Measurements from ENCODE around the gene CERT1.
A peak's percentile ranks its signal among the peaks of the same experiment; 100 is the strongest.

Gene CERT1

GRCh38 chr5:75389430-75389829 is 122.0 kb downstream of the CERT1 start:
- DNase-seq (ENCODE audit: low spot score): no peak

DNA sequence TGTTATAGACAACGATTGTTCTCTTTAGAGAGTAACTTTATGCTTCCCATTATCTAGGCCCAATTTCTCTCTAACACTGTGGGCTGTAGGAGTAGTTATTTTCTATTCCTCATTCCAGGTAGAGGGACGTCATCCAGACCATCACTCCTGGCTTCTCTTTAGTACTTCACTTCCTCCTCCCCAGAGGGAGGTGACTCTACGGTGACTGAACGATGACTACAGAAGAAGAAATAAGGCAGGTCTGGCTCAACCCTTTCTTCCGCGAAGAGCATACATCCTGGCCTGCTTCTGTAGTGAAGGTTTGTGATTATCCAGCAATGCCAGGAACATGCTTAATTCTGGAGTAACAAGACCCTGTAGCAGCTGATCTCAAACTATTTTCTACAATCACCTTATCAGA is 123.6 kb downstream of the CERT1 start:
- DNase-seq (ENCODE audit: low spot score): no peak

DNA sequence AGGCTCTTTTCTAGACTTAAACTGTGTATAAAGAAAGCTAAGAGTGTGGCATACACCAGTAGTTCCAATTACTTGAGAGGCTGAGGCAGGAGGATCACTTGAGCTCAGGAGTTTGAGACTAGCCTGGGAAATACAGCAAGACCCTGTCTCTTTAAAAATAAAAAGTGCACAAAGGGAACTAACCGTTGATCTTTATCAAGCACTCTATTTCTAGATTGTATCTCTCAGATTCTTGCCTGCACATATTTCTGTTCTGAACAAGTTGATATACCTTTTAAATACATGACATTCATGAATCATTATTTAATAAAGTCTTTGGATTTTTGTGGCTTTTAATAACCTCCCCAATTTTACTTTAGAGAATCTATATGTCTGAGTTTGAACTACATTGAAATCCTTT is 127.2 kb downstream of the CERT1 start:
- DNase-seq (ENCODE audit: low spot score): no peak

- DNase-seq (ENCODE audit: low spot score): no peak
Observed at GRCh38 chr5:75381456-75381855, 130.0 kb downstream of the CERT1 start.

GRCh38 chr5:75380099-75380498 is 131.3 kb downstream of the CERT1 start:
- DNase-seq (ENCODE audit: low spot score): no peak

- no peak for DNase-seq (ENCODE audit: low spot score)
Observed at GRCh38 chr5:75375414-75375813, 136.0 kb downstream of the CERT1 start.

DNA sequence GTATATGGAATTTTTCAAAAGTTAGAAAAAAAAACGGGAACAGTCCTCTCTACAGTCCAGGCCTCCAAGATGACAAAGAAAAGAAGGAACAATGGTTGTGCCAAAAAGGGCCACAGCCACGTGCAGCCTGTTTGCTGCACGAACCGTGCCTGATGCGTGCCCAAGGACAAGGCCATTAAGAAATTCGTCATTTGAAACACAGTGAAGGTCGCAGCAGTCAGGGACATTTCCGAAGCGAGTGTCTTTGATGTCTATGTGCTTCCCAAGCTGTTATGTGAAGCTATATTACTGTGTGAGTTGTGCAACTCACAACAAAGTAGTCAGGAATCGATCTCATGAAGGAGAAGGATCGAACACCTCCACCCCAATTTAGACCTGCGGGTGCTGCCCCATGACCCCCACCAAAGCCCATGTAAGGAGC is 137.0 kb downstream of the CERT1 start:
- DNase-seq (ENCODE audit: low spot score): no peak

DNA sequence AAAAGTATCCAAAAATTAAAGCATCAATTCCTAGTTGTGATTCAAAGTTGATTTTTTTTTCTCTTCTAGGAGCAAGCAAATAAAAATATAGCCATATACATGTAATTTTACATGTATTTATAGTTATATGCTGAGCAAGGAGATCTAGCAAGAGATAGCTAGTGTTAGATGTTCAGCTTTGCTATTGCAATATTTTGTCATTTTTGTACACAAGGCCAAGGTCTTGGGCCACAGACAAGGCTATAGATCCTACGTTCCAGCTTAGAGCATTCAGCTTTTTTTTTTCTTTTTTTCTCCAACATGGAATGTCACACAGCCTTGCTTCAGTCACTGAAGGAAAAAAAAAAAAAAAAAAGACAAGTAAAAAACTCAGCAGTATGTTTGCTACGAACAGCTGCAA is 137.6 kb downstream of the CERT1 start:
- no peak for DNase-seq (ENCODE audit: low spot score)

DNA sequence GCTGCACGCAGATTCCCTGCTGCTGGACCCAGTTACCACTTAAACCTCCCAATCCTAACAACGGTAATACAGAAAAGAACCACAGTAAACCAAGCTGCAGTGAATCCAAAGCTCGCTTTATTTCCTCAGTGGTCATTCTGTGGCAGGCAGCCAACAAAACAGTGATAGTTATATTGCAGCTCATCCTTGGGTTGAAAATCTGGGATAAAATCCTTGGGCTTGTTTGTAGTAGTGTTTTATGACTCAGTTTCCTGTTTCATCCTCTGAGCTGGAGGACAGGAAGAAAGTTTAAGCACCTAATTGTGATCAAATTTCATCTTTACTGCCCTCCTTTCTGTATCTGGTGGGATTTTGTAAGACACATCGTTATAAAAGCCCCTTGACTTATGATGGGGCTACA is 143.0 kb downstream of the CERT1 start:
- DNase-seq (ENCODE audit: low spot score): no peak

DNA sequence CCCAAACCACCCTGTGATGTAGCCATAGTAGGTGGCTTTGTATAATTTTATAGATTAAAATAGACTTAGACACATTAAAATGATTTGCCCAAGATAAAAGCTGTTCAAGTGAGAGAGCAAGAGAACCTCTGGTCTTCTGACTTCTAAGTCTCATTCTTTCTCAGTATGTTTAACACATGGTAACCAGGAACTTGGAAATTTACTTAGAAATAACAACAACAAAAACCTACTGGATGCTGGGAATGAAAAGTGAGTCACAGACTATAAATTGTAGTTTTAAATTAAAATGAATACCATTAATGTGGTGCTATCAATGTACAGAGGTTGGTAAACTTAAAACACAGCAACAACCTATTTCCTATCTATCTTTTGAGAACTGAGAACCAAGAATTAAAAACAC is 144.0 kb downstream of the CERT1 start:
- DNase-seq (ENCODE audit: low spot score): peak; percentile 14

- no peak for DNase-seq (ENCODE audit: low spot score)
Observed at GRCh38 chr5:75366787-75367186, 144.6 kb downstream of the CERT1 start.

DNA sequence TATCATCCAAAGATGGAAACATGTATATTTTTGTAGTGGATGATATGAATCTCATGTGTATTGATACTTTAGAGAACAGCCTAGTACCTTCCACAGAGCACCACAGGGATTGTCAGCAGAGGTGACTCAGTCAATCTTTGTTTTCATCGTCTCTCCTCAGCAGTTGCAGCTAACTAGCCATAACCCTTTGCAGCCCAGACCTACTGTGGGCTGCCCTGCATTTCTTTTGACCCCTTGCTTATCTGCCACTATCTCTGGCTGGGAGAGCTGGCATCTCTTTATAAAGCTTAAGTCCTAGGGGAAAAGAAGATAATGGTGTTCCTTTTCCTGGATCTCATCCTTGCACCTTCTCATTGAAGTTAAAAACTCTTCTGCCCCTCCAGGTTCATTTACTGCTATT is 145.7 kb downstream of the CERT1 start:
- DNase-seq (ENCODE audit: low spot score): no peak

- DNase-seq (ENCODE audit: low spot score): no peak
Observed at GRCh38 chr5:75364571-75365280, 146.7 kb downstream of the CERT1 start.

DNA sequence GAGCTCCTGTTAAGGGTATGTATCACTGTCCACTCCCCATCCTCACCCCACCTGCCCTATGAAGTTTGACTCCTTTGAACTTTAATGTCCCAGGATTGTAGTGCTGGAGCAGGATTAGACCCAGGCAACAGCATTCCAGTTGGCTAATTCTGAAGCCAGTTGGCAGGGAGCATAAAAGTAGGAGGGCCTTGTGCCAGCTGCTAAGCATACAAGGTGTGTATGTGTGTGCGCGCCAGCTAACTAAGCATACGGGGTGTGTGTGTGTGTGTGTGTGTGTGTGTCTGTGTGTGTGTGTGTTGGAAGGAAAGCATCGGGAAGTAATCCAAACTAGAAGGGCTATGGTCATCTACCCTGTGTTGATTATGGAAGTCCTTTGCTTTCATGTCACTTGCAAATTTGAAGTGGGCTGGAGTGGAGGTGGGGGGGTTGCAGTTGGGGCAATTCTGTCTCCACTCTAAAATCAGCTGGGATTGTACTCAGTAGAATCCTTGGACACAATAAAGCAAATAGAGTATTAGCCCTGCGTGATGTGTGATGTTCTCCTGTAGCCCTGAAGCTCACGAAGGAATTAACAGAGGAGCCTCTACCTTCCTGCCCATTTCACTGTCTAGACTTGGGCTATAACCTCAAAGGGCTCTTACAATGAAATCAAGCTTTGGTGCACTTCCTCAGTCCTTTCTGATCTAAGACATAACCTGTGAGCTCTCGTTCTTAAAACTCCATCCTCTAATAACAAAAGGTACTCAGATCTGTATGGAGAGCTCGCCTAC is 147.5 kb downstream of the CERT1 start:
- DNase-seq (ENCODE audit: low spot score): no peak

- no peak for DNase-seq (ENCODE audit: low spot score)
Observed at GRCh38 chr5:75363111-75363510, 148.3 kb downstream of the CERT1 start.

GRCh38 chr5:75362474-75362975 is 148.9 kb downstream of the CERT1 start:
- no peak for DNase-seq (ENCODE audit: low spot score)

GRCh38 chr5:75361310-75361709 is 150.1 kb downstream of the CERT1 start:
- DNase-seq (ENCODE audit: low spot score): no peak

- no peak for DNase-seq (ENCODE audit: low spot score)
Observed at GRCh38 chr5:75358117-75358516, 153.3 kb downstream of the CERT1 start.

GRCh38 chr5:75356719-75357118 is 154.7 kb downstream of the CERT1 start:
- DNase-seq (ENCODE audit: low spot score): no peak

DNA sequence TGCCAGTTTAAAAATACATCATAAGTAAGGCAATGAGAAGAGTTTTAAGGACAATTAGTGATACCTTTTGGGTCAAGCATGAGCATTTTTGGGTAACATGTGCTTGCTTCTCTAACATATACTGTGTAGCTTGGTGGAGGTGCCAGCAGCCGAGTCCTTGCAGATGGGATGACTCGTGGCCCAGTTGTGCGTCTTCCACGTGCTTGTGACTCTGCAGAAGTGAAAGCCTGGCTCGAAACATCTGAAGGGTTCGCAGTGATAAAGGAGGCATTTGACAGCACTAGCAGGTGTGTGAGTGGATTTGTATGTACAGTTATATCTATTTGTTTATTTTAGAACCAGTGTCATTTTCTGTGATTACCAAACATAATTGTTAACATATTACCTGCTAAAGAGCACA is 156.2 kb downstream of the CERT1 start:
- no peak for DNase-seq (ENCODE audit: low spot score)

DNA sequence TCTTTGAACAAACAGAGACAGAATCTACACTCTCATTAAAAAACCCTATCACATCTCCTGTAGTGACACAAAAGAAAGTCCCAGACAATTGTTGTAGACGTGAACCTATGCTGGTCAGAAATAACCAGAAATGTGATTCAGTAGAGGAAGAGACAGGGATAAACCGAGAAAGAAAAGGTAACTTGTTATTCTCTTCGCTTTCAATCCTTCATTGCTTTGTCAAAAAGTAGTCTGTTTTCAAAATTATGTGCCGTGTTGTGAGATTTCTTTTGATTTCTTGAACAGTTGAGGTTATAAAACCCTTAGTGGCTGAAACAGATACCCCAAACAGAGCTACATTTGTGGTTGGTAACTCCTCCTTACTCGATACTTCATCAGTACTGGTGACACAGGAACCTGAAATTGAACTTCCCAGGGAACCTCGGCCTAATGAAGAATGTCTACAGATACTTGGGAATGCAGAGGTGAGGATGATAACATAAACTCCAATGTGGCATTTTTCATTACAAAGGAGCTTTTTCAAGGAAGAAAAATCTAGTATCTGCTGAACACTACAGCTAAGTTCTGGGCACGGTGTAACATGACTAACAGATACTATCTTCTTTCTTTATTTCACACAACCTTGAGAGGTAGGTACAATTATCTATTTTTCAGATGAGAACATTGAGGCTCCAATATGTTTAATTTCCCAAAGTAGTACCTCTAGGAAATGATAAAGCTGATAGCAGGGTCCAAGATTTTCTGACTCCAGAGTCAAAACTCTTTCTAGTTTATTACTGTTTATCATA is 160.1 kb downstream of the CERT1 start:
- DNase-seq (ENCODE audit: low spot score): no peak

- DNase-seq (ENCODE audit: low spot score): no peak
Observed at GRCh38 chr5:75349663-75350062, 161.8 kb downstream of the CERT1 start.

DNA sequence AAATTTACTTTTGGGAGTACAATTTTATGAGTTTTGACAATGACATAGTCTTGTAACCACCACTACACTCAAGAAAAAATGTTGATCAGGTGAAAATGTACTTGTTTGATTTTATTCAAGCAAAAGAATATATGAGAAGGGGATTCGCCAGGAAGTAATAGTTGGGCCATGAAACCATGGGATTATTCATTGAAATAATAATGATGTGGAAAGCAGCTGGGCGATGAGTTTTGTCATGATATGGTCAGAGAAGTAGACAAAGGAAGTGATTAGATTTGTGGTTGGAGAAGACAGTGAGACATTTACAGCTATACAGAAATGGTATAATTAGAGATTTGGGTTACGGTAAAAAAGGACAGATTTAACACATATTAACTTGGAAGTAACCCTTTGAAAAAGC is 163.2 kb downstream of the CERT1 start:
- DNase-seq (ENCODE audit: low spot score): no peak
